SK-N-SH treated with all-trans-retinoic acid at 6 μM for 48 hours (cell line): ENCODE results near the gene ABCA13.

Source experiments
- ATAC-seq: fragments of 200-7000 bp; cut with Tn5 transposase; 3 replicates; pipeline ENCODE4 v1.9.1; 2020; ENCODE audit warnings: mild to moderate bottlenecking, moderate library complexity
- CSDC2 ChIP-seq: fragments of 250-450 bp; sonication (Bioruptor Pico); IDR thresholded peaks from 2 replicates; pipeline ENCODE4 v1.5.0; 2020; ENCODE audit warnings: mild to moderate bottlenecking, moderate library complexity
- ISL1 ChIP-seq: fragments of 250-450 bp; sonication (Bioruptor Pico); IDR thresholded peaks from 2 replicates; pipeline ENCODE4 v2.1.2; 2022; ENCODE audit warnings: mild to moderate bottlenecking, moderate library complexity
- OSR1 ChIP-seq: fragments of 250-450 bp; sonication (Bioruptor Pico); IDR thresholded peaks from 2 replicates; pipeline ENCODE4 v1.8.0; 2022; ENCODE audit warnings: moderate library complexity, mild to moderate bottlenecking, inconsistent platforms
- SNAI2 ChIP-seq: fragments of 250-450 bp; sonication (Bioruptor Pico); IDR thresholded peaks from 2 replicates; pipeline ENCODE4 v1.5.0; 2020; ENCODE audit warnings: mild to moderate bottlenecking, moderate library complexity
- TCF4 ChIP-seq: fragments of 250-450 bp; sonication (Bioruptor Pico); IDR thresholded peaks from 2 replicates; pipeline ENCODE4 v1.8.0; 2021; ENCODE audit warnings: mild to moderate bottlenecking, moderate library complexity, borderline replicate concordance
- TOX ChIP-seq: fragments of 250-450 bp; sonication (Bioruptor Pico); IDR thresholded peaks from 2 replicates; pipeline ENCODE4 v1.8.0; 2021; ENCODE audit warnings: mild to moderate bottlenecking, moderate library complexity, borderline replicate concordance
- ZC3H10 ChIP-seq: fragments of 250-450 bp; sonication (Bioruptor Pico); IDR thresholded peaks from 2 replicates; pipeline ENCODE4 v1.5.1; 2021; ENCODE audit warnings: mild to moderate bottlenecking, moderate library complexity
- ZFP3 ChIP-seq: fragments of 250-450 bp; sonication (Bioruptor Pico); IDR thresholded peaks from 2 replicates; pipeline ENCODE4 v1.5.0; 2020; ENCODE audit warnings: mild to moderate bottlenecking, moderate library complexity
- ZNF565 ChIP-seq: fragments of 450-650 bp; formaldehyde crosslinking; conservative IDR thresholded peaks from 2 replicates; pipeline ENCODE4 v1.5.0; 2020; ENCODE audit warnings: low read depth, mild to moderate bottlenecking, moderate library complexity
- ZNF70 ChIP-seq: fragments of 450-650 bp; formaldehyde crosslinking; IDR thresholded peaks from 2 replicates; pipeline ENCODE4 v1.5.0; 2020; ENCODE audit warnings: mild to moderate bottlenecking, moderate library complexity
- TF ChIP-seq, protein P1 (sequence below): fragments of 250-450 bp; sonication (Bioruptor Pico); IDR thresholded peaks from 2 replicates; pipeline ENCODE4 v1.5.0; 2020; ENCODE audit warnings: mild to moderate bottlenecking, moderate library complexity
- TF ChIP-seq, protein P2 (sequence below): fragments of 250-450 bp; sonication (Bioruptor Pico); IDR thresholded peaks from 2 replicates; pipeline ENCODE4 v1.8.0; 2020; ENCODE audit warnings: mild to moderate bottlenecking, moderate library complexity, borderline replicate concordance
- TF ChIP-seq, protein P3 (sequence below): fragments of 250-450 bp; sonication (Bioruptor Pico); IDR thresholded peaks from 2 replicates; pipeline ENCODE4 v1.5.1; 2021; ENCODE audit warnings: mild to moderate bottlenecking, moderate library complexity
- TF ChIP-seq, protein P4 (sequence below): fragments of 250-450 bp; sonication (Bioruptor Pico); IDR thresholded peaks from 2 replicates; pipeline ENCODE4 v1.8.0; 2021; ENCODE audit warnings: low read depth, mild to moderate bottlenecking, moderate library complexity, borderline replicate concordance
- TF ChIP-seq, protein P5 (sequence below): fragments of 250-450 bp; sonication (Bioruptor Pico); IDR thresholded peaks from 2 replicates; pipeline ENCODE4 v1.5.1; 2020; ENCODE audit warnings: low read depth, mild to moderate bottlenecking, moderate library complexity

The ABCA13 gene

DNA sequence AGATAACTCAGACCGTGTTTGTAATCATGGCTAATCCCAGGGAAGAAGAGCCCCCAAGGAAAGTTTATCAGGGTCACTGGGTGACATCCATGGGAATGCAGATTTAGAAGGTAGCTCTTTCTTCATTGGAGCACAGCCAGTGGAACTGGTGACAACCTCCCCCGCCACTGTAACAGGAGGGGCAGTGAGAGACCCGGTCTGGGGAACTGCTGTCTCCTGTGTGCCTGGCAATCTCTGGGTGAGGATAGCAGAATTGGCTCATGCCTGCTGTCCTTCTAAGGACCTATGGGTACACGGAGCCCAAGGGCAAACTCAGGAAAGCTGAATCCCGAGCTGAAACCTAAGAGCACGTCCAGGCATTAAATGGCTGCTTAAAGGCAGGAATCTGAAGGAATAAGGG is 341.6 kb downstream of the ABCA13 start:
- TF ChIP-seq, protein P1, sequence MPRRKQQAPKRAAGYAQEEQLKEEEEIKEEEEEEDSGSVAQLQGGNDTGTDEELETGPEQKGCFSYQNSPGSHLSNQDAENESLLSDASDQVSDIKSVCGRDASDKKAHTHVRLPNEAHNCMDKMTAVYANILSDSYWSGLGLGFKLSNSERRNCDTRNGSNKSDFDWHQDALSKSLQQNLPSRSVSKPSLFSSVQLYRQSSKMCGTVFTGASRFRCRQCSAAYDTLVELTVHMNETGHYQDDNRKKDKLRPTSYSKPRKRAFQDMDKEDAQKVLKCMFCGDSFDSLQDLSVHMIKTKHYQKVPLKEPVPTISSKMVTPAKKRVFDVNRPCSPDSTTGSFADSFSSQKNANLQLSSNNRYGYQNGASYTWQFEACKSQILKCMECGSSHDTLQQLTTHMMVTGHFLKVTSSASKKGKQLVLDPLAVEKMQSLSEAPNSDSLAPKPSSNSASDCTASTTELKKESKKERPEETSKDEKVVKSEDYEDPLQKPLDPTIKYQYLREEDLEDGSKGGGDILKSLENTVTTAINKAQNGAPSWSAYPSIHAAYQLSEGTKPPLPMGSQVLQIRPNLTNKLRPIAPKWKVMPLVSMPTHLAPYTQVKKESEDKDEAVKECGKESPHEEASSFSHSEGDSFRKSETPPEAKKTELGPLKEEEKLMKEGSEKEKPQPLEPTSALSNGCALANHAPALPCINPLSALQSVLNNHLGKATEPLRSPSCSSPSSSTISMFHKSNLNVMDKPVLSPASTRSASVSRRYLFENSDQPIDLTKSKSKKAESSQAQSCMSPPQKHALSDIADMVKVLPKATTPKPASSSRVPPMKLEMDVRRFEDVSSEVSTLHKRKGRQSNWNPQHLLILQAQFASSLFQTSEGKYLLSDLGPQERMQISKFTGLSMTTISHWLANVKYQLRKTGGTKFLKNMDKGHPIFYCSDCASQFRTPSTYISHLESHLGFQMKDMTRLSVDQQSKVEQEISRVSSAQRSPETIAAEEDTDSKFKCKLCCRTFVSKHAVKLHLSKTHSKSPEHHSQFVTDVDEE (CRISPR knock-in tag), result no peak
- TF ChIP-seq, protein P2, sequence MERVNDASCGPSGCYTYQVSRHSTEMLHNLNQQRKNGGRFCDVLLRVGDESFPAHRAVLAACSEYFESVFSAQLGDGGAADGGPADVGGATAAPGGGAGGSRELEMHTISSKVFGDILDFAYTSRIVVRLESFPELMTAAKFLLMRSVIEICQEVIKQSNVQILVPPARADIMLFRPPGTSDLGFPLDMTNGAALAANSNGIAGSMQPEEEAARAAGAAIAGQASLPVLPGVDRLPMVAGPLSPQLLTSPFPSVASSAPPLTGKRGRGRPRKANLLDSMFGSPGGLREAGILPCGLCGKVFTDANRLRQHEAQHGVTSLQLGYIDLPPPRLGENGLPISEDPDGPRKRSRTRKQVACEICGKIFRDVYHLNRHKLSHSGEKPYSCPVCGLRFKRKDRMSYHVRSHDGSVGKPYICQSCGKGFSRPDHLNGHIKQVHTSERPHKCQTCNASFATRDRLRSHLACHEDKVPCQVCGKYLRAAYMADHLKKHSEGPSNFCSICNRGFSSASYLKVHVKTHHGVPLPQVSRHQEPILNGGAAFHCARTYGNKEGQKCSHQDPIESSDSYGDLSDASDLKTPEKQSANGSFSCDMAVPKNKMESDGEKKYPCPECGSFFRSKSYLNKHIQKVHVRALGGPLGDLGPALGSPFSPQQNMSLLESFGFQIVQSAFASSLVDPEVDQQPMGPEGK, result no peak
- TF ChIP-seq TOX (CRISPR knock-in tag) (no peak), CSDC2 (CRISPR knock-in tag) (no peak), ZFP3 (CRISPR knock-in tag) (no peak), TCF4 (no peak), ZNF70 (CRISPR knock-in tag) (no peak)
- TF ChIP-seq, protein P3, sequence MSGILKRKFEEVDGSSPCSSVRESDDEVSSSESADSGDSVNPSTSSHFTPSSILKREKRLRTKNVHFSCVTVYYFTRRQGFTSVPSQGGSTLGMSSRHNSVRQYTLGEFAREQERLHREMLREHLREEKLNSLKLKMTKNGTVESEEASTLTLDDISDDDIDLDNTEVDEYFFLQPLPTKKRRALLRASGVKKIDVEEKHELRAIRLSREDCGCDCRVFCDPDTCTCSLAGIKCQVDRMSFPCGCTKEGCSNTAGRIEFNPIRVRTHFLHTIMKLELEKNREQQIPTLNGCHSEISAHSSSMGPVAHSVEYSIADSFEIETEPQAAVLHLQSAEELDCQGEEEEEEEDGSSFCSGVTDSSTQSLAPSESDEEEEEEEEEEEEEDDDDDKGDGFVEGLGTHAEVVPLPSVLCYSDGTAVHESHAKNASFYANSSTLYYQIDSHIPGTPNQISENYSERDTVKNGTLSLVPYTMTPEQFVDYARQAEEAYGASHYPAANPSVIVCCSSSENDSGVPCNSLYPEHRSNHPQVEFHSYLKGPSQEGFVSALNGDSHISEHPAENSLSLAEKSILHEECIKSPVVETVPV, result no peak
- TF ChIP-seq, protein P4, sequence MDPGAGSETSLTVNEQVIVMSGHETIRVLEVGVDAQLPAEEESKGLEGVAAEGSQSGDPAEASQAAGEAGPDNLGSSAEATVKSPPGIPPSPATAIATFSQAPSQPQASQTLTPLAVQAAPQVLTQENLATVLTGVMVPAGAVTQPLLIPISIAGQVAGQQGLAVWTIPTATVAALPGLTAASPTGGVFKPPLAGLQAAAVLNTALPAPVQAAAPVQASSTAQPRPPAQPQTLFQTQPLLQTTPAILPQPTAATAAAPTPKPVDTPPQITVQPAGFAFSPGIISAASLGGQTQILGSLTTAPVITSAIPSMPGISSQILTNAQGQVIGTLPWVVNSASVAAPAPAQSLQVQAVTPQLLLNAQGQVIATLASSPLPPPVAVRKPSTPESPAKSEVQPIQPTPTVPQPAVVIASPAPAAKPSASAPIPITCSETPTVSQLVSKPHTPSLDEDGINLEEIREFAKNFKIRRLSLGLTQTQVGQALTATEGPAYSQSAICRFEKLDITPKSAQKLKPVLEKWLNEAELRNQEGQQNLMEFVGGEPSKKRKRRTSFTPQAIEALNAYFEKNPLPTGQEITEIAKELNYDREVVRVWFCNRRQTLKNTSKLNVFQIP, result no peak
- TF ChIP-seq, protein P5, sequence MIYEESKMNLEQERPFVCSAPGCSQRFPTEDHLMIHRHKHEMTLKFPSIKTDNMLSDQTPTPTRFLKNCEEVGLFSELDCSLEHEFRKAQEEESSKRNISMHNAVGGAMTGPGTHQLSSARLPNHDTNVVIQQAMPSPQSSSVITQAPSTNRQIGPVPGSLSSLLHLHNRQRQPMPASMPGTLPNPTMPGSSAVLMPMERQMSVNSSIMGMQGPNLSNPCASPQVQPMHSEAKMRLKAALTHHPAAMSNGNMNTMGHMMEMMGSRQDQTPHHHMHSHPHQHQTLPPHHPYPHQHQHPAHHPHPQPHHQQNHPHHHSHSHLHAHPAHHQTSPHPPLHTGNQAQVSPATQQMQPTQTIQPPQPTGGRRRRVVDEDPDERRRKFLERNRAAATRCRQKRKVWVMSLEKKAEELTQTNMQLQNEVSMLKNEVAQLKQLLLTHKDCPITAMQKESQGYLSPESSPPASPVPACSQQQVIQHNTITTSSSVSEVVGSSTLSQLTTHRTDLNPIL (CRISPR knock-in tag), result no peak
- no peak for ATAC-seq

DNA sequence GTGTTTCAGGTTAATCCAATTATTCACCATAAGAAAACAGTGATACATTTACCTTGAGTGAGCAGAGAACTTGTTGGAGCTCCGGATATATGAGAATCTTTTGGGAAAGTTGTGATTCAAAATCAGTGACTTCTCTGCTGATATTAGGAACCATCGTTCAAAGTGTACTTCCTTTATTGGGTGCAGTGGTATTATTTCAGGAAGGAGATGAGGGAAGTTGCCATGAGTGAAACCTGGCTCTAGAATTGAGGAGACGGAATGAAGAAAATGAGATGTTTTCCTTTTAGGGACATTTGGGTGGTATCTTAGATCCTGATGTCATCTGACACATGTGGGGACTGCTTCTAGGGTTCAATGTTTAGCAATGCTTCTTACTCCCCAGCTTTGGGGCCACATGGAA is 343.9 kb downstream of the ABCA13 start:
- no peak for ATAC-seq
- TF ChIP-seq ZNF565 (CRISPR knock-in tag) (no peak), ZFP3 (CRISPR knock-in tag) (no peak)
- TF ChIP-seq, protein P4, result no peak
- TF ChIP-seq, protein P1 (CRISPR knock-in tag), result no peak
- TF ChIP-seq, protein P3, result no peak

DNA sequence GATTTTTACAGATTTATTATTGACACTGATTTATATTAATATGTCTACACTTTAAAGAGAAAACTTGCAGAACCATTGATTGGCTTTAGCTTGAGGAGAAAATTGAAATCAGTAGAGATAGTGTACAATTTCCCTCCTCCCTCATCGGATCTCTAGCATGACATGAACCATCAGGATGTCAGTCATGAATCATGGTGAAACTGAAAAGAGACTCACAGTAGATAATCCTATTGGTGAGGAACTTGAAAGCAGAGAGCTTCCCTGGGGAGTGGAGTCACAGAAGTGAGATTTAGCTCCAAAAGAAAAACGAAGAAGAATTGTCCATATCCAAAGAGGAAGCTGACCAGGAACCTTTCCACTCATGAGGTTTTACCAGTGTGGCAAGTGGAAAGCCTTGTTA is 346.8 kb downstream of the ABCA13 start:
- no peak for ATAC-seq
- TF ChIP-seq OSR1 (CRISPR knock-in tag) (no peak), ZC3H10 (CRISPR knock-in tag) (no peak), ISL1 (CRISPR knock-in tag) (no peak), SNAI2 (CRISPR knock-in tag) (no peak), ZNF70 (CRISPR knock-in tag) (no peak)
- TF ChIP-seq, protein P5 (CRISPR knock-in tag), result no peak
- TF ChIP-seq, protein P2, result no peak
